Stimulated activated CD4-positive, alpha-beta T cell treated with anti-CD3 and anti-CD28 coated beads, Interleukin-2, amount 100 ng/mL, for 48 hours (primary cell): ENCODE results near the gene CLSTN1.

Experiments used
- DNase-seq, 2 donors: peaks; one replicate each; pipeline ENCODE4 v3.0.0-alpha.2; 2020

CLSTN1 gene

DNA sequence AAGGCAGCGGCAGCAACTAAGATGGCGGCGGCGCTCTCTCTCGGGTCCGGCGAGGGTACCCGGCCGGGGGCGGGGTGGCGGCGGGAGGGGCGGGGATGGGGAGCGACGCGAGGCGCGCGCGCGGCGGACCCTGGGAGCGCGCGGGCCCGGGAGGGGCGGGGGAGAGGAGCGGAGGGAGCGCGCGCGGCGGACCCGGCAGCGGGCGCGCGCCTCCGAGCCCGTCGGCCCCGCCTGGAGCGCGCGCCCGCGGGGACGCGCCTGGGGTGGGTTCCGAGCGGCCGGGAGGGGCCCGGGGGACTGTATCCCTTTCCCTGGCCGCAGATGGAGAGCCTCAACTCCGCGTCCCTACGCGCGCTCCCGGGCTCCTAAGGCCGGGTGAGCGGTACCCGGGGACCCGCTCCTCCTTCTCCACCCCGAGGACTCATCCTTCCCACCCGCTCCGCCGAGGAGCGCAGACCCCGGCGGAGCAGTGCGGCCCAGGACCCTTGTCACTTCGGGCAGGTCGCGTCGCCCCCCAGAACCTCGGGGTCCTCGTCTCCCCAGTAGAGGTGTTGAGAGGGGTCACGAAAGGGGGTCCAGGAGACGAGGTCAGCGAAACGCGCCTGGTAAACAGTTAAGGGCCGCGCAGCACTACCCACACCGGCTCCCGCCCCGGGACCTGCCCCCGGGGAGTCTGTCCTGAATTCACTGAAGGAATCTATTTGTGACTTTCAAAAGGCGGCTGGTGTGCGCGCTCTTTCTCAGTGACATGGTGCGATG is at the start of gene CLSTN1:
Gene CLSTN1, minus strand, starts transcription at position 23 of the 759 bp plus-strand sequence. CDS start 232 bp downstream, outside the sequence.
- peak; percentile 87 to 88 for DNase-seq

DNA sequence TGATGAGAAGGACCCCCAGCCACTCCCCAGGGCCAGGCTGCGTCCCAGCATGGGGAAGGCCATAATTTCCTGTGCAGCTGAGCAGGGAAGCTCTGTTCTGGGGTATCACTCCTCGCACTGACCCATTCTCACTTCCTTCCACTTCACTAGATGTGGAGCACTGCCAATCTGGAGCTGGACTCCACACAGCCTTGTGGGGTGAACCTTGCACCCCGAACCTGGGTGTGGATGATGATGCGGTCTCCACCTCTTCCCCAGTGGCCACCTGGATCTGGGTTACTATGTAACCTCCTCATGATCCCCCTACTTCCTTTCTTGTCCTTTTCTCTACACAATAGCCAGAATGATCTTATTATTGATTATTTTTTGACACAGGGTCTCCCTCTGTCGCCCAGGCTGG is 49.6 kb upstream of the CLSTN1 start:
- no peak for DNase-seq

- no peak for DNase-seq
Measured at GRCh38 chr1:9872430-9873165, 48.8 kb upstream of the CLSTN1 start.

GRCh38 chr1:9871707-9872425 is 48.1 kb upstream of the CLSTN1 start:
- DNase-seq = no peak

DNA sequence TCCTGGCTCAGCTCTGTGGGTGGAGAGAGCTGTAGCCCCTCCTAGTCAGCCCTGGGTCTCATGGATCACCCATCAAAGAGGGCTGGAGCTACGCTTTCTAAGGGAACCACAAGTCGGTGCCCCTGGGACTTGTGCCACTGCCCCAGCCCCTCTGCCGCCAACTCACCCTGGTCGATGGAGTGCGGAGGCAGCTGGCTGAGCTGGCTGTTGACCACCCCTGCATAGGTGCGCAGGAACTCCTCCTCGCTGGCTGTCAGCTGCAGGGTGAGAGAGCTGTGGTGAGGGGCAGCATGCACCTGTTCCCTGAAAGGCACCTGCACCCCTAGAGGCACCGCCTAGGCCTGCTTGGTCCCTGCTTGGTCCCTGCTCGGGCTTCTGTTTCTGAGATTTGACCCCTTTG is 47.3 kb upstream of the CLSTN1 start:
- no peak for DNase-seq

GRCh38 chr1:9870572-9870971 is 46.8 kb upstream of the CLSTN1 start:
- no peak for DNase-seq

DNA sequence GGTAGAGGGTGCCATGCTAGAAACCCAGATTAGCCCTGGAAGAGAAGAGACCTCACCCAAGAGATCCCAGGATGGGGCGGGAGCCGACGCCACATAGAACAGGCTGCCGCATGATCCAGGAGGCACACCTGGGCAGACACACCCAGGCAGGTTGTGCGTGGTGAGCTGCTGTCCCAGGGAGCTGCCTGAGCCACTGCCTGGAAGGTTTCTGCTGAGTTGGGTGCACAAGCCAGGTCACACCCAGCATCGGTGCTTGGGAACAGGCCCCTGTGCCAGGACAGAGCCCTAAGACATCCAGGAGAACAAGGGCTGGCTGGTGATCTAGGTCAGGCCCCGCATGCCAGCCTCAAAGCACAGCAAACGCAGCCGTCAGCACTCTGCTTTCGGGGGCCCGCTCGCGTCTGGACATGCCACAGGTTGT is 46.1 kb upstream of the CLSTN1 start:
- DNase-seq = no peak

DNA sequence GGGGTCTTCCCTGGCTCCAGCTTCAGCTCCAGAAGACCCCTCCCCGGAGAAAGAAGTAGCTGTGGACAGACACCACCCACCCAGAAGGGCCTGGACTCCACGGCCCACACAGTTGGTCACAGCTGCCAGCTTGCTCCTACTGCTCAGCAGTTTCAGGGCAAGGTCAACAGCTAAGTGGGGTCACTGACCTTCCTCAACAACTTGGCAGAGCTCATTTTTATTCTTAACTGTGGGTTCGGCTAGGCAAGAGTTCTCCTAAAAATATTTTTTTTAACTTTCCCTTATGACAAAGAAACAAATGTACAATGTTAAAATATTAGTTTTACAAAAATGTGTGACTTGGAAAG is 44.5 kb upstream of the CLSTN1 start:
- DNase-seq = no peak

DNA sequence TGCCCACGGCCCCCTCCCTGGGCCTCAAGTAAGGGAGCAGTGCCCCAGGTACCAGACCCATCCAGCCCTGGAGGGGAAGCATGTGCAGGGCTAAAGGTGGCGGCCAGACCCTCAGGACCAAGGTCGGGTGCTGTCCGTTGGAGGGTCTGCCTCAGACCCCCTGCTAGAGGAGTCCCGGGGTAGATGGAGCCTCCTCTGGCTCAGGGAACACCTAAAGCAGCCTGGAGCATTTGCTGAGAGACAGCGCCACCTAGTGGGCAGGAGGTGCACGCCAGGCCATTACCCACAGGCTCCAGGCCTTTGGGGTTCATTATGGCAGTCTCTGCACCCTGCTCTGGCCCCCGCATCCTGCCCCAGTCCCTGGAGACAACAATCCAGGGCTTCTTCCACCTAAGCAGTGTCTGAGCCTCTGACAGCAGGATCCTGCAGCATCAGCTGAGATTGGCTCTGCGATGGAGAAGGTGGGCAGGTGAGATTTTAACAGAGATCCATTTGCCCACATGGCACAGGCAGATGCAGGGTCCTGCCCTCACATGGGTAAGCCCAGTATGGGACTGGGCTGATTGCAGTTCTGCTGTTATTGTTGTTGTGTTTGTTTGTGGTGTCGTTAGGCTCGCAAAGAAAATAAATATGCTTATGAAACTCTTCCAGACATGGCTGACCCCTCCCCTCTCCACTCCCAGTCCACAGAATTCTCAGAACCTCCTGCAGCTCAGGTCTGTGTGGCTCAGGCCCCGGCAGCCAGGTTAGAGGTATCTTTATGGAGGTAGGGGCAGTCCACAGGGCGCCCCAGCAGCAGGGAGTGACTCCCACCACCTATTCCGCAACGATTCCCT is 43.9 kb upstream of the CLSTN1 start:
- peak; percentile 90 to 92 for DNase-seq

- DNase-seq = no peak
Measured at GRCh38 chr1:9866836-9867235, 43.1 kb upstream of the CLSTN1 start.

GRCh38 chr1:9865724-9866123 is 42.0 kb upstream of the CLSTN1 start:
- no peak for DNase-seq

- no peak for DNase-seq
Measured at GRCh38 chr1:9863371-9863770, 39.6 kb upstream of the CLSTN1 start.

GRCh38 chr1:9861360-9861759 is 37.6 kb upstream of the CLSTN1 start:
- DNase-seq = no peak

GRCh38 chr1:9860887-9861286 is 37.1 kb upstream of the CLSTN1 start:
- DNase-seq = no peak

- DNase-seq = no peak
Measured at GRCh38 chr1:9859281-9860014, 35.7 kb upstream of the CLSTN1 start.

DNA sequence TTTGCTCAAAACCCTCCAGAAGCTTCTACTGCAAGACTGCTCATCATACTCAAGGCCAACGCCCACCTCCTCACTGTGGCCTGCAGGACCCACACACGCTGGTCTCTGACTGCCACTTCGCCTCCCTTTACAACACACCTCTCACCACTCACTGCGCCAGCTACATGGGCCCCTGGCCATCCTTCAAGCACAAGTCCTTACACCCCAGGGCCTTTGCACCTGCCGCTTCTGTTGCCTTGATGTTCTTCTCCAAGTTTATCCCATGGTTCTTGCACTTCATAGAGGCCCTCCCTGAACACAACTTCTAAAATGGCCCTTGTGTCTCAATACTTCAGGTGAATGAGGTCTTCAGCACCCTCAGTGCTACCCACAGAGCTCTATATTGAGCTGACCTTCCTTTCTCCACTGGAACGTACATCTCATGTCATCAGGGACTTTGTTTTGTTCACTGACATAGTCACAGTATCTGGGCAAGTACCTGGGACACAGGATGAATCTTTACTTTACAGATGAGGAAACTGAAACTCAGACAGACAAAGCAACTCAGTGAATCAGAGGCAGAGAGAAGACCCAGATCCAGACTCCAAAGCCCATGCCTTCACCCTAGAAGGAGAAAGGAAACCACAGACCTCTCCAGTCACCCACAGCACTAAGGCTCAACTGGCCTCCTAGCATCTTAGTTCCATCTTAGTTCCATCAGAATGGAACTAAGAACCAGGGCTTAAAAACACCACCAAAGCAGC is 34.7 kb upstream of the CLSTN1 start:
- no peak for DNase-seq

- no peak for DNase-seq
Measured at GRCh38 chr1:9855186-9855585, 31.4 kb upstream of the CLSTN1 start.

DNA sequence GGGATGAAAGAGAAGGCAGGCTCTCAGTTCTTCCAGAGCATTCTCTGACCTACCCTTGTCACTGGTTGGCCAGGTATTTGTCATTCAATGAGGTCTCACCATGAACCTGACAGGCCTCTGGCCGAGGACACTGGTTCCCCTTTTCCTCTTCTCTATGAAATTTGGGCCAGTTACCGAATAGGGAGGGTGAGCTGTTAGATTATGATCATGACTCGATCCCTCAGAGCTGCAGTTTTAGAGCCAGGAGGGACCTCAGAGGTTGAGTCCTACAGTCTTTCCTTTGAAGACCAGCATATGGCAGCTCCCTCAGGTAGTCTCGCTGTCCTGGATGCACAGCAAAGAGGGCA is 29.5 kb upstream of the CLSTN1 start:
- no peak for DNase-seq

DNA sequence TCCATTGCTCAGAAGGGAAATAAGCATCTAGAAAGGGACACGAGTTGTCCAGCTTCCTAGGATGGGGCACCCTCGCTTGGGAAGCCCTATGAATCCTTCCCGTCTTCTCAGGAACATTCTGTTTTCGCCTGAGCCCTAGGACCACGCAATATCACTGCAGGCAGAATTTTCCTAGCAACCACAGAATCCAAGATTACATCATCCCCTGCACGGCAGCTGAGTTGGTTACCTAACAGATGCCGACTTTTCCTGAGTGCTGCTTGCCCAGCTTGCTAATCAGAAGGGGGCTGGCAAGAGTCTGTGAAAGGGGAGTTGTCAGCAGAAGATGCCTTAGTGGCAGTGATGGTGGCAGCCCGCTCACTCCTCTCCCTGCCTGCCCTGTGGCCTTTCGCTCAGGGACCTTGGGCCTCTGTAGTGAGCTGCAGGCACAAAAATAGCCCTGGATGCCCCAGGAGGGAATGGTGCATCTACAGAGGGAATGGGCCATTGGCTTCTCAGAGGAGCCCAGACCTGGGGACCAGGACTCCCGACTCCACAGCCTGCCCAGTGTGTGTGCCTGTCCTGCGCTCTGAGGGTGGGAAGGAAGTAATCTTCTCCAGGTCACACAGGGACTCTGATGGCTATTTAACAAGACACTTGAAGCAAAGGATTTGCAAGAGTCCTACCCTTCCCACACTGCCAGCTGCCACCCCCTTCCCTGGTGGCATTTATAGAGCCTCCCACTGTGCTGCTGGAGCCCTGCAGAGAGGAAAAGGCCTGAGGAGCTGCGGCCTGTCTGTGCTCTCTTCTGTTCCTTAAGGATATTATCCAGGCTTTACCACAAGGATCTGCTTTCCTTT is 28.9 kb upstream of the CLSTN1 start:
- DNase-seq = no peak

GRCh38 chr1:9852004-9852403 is 28.2 kb upstream of the CLSTN1 start:
- no peak for DNase-seq
